Effector CD4-positive, alpha-beta T cell (primary cell): ENCODE results near the gene SCFD2.
"Not testable (repeated sequence)": the region's sequence is repeated elsewhere in the genome, so short reads cannot be mapped to it uniquely, and the experiment has no call there.

Experiments
- DNase-seq: peaks from one replicate; pipeline ENCODE4 v3.0.0-alpha.2; 2020
- total RNA-seq: gene quantifications from one replicate; lab custom pipeline; 2026; lab: John Stamatoyannopoulos, UW

SCFD2 gene
- total RNA-seq: 25.1 reads per million, percentile 52 among the genes with 10 or more reads in this experiment

- peak; percentile 98 for DNase-seq
Observed at GRCh38 chr4:53365486-53366300, at the start of gene SCFD2. Gene SCFD2, minus strand, starts transcription at chr4:53366061.

DNA sequence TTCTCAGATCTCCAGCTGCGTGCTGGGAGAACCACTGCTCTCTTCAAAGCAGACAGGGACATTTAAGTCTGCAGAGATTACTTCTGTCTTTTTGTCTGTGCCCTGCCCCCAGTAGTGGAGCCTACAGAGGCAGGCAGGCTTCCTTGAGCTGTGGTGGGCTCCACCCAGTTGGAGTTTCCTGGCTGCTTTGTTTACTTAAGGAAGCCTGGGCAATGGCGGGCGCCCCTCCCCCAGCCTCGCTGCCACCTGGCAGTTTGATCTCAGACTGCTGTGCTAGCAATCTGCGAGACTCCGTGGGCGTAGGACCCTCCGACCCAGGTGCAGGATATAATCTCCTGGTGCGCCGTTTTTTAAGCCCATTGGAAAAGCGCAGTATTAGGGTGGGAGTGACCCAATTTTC, 43.6 kb upstream of the SCFD2 start:
- not testable (repeated sequence) for DNase-seq

GRCh38 chr4:53380221-53380620, 14.4 kb upstream of the SCFD2 start:
- no peak for DNase-seq

DNA sequence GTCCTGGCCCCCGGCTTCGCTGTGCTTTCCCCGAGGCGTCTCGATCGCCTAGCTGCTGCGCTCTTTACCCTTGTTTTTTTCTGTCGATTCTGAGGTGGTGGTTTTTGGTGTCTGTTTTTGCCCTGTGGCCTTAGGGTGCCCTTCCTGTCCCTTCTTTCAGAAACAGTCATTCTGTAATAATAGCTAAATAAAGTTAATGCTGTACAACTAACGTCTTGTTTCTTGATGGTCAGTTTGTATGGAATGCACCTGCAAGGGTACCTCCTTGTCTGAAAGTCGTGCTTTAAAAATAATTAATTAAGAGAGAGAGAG, 12.3 kb upstream of the SCFD2 start:
- no peak for DNase-seq

DNA sequence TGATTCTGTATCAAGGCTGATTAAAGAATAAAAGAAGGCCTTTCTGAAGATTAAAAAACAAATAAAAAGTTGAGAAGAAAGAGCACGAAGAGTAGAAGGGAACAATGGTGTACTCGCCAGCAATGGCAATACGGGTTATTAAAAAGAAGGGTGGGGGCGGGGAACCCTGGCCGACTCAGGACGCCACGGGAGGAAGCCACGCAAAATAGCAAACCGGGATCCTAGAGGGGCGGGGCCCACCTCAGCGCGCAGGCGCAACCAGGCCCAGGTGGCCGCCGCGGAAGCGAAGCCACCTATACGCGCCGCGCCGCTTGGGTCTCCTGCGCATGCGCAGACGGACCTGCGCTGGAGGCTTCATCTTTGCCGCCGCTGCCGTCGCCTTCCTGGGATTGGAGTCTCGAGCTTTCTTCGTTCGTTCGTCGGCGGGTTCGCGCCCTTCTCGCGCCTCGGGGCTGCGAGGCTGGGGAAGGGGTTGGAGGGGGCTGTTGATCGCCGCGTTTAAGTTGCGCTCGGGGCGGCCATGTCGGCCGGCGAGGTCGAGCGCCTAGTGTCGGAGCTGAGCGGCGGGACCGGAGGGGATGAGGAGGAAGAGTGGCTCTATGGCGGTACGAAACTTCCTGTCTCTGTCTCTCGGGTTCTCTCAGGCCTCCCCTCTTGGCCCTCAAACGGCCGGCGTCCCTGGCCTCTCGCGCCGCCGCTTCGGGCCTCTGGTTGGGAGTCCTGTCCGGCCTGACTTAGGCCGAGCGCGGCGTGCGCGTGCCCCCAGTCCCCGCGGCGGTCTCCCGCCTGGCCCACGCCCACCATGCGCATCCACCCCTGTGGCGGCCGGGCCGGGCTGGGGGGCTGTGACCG, 11.7 kb upstream of the SCFD2 start, which contains the start of gene FIP1L1:
TSS of gene FIP1L1 (plus strand) at position 323 of the 852 bp plus-strand sequence. CDS start at position 521, 198 bp downstream.
- DNase-seq: peak; percentile 96

- no peak for DNase-seq
Observed at GRCh38 chr4:53376900-53377299, 11.0 kb upstream of the SCFD2 start.

DNA sequence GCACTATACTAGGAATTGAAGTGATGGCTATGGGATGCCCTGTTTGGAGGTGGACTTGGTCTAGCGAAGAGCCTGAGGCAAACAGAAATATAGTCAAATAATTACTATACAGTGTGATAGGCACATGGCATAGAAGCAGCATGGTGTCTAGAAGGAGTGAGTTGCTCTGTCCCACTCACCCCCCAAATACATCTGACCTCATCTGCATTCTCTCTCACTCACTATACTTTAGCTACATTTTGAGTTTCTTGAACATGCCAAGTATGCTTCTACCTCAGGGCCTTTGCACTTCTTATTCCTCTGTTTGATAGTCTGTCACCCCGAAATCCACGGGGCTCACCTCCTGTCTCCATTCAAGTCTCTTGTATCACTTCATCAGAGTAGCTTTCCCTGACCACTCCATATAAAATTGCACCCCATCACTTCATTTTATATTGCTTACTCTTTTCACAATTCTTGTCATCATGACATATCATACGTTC, 9.0 kb upstream of the SCFD2 start:
- DNase-seq: no peak

- no peak for DNase-seq
Observed at GRCh38 chr4:53371843-53372521, 6.1 kb upstream of the SCFD2 start.

DNA sequence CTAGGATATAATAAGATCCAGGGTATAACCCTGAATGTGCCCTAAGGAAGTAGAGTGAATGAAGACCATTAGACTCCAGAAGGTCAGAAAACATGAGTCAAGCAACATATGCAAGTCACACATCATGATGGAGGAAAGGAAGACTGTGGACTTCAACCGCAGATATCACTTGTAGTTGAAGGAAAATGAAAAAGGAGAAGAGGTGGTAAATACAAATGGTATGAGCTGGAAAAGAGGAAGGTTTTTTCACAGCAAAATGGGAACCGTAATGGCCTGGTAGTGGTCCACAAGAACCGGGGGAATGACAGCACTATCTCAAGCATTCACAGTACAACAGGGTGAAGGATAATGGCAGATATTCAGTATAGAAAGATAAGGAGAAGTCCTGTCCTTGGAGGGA, 5.2 kb upstream of the SCFD2 start:
- no peak for DNase-seq

GRCh38 chr4:53367721-53368120, 1.9 kb upstream of the SCFD2 start:
- no peak for DNase-seq

DNA sequence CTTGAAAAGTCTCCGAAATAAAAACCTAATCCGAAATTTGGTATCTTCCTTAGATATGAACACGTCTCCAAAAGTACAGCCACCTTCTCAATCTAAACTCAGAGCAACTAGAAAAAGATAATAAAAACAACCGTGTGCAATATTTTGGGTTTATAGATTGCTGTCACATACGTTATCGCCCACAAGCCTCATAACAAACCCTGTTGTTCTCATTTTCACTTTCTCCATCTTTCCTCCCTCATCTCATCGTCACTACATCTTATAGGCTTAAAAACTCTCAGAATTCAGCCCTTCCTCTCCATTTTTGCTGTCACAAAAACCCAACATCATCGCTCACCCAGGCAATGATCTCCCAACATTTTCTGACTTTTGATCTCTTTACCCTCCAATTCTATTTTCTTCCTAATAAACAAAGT, 448 bp upstream of the SCFD2 start:
- no peak for DNase-seq

DNA sequence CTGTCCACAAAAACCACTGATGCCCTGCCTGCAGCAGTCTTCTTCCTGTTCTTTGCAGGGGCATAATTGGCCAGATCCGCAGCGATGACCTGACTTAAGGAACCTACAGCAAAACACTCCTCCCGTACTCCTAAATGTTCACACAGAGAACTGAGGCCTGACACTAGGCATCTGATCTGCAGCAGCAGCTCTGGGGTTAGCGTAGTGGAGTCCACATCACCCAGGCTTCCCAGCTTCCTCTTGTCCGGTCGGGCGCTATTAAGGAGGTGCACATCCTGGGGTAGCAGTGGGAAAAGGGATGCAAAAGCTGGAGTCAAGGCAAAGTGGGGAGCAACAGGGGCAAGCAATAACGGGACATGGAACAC, 758 bp downstream of the SCFD2 start:
- DNase-seq: no peak

- DNase-seq: no peak
Observed at GRCh38 chr4:53364624-53365023, 1.2 kb downstream of the SCFD2 start.

DNA sequence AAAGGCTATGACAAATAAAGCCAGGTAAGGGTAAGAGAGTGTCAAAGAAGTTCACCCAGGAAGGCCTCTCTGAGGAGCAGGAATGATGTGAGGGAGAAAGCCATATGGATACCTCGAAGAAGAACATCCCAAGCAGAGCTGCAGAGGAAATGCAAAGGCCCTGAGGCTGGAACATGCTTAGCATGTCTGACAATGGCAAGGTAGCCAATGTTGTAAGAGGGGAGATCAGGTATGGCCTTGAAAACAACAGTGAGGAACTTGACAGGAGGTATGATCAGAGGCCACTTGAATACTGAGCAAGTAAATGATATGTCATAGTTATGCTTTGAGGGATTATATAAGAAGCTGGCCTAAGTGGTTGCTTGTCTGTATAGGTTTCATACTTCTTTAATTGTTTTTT, 3.8 kb downstream of the SCFD2 start:
- DNase-seq: no peak

- no peak for DNase-seq
Observed at GRCh38 chr4:53361451-53361850, 4.4 kb downstream of the SCFD2 start.

DNA sequence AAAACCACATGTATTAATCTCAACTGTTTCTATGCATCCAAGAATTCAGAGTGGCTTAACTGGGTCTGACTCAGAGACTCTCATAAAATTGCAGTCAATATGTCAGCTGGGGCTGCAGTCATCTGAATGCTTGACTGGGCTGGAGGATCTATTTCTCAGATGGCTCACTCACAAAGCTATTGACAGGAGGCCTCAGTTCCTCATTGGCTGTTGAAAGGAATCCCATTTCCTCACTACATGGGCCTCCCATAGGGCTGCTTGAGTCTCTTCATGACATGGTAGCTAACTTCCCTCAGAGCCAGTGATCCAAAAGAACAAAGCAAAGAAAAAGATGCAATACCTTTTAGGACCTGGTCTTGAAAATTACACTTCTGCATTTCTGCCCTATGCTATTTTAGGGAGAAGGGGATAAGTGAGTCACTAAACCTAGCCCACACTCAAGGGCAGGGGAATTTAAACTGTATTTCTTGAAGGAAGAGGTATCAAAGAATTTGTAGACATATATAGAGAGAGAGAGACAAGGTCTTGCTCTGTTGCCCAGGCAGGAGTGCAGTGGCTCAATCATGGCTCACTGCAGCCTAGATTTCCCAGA, 9.8 kb downstream of the SCFD2 start:
- DNase-seq: no peak

- no peak for DNase-seq
Observed at GRCh38 chr4:53354012-53354722, 11.7 kb downstream of the SCFD2 start.

GRCh38 chr4:53349091-53349491, 16.8 kb downstream of the SCFD2 start:
- no peak for DNase-seq

- no peak for DNase-seq
Observed at GRCh38 chr4:53348046-53348445, 17.8 kb downstream of the SCFD2 start.

DNA sequence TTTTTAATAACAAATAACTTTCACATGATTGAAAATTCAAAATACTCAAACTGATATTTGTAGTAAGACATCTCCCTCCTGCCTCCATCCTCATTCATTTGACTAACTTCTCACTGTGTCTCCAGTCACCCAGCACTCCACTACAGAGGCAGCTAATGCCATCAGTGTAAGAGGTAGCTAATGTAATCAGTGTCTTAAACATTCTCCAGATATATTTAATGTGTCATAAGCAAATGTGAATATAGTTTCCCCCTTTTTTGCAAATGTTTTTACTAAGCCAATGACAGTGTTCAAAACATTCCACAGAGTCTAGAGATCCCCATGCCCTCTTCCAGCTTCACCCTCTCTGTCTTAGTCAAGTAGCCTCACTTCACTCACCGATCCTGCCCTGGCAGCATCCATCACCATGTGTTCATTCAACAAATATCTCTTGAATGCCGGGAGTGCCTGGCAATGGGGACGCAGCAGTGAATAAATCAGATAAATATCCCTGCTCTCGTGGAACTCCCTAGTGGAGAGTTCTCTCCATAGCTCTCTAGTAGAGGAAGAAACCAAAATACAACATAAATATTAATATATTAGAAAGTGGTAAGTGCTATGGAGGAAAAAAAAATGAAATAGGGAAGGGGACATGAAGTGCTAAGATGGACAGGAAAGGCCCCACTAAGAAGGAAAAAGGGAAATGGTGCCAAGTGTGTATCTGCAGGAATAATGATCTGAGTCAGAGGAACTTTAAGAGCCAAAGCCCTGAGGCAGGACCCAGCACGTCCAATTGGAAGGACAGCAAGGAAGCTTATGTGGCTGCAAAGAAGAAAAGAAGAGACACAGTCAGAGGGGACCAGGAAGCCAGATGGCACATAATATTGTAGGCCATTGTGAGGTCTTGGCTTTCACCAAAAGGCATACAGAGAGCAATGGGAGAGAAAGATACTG, 18.7 kb downstream of the SCFD2 start:
- no peak for DNase-seq

GRCh38 chr4:53346392-53346791, 19.5 kb downstream of the SCFD2 start:
- not testable (repeated sequence) for DNase-seq
